NB4 (cell line): ENCODE data around the gene KRT72.

Experiments used
- CTCF ChIP-seq: IDR thresholded peaks from one replicate; pipeline ENCODE4 v1.5.1; 2012; ENCODE audit warnings: low read depth, low read length
- MAX ChIP-seq: IDR thresholded peaks from 2 replicates; pipeline ENCODE4 v1.6.1; 2011; ENCODE audit warnings: low read depth, low read length
- POLR2A ChIP-seq: IDR thresholded peaks from 2 replicates; pipeline ENCODE4 v1.6.1; 2011; ENCODE audit warnings: mild to moderate bottlenecking; ENCODE audit not compliant: insufficient read length; ENCODE audit errors: extremely low read depth

- TF ChIP-seq MAX (no peak), CTCF (no peak), POLR2A (no peak)
Observed at GRCh38 chr12:52551216-52551865, 49.9 kb downstream of the KRT72 start.
